T follicular helper cell (primary cell): ENCODE data around the gene SH2D3A.
"Not testable (repeated sequence)": the region's sequence is repeated elsewhere in the genome, so short reads cannot be mapped to it uniquely, and the experiment has no call there.

Source experiments
- DNase-seq: peaks from one replicate; pipeline ENCODE4 v3.0.0-alpha.2; 2020; ENCODE audit warnings: low read depth

SH2D3A gene

GRCh38 chr19:6721773-6722172, 45.5 kb downstream of the SH2D3A start:
- DNase-seq: no peak

DNA sequence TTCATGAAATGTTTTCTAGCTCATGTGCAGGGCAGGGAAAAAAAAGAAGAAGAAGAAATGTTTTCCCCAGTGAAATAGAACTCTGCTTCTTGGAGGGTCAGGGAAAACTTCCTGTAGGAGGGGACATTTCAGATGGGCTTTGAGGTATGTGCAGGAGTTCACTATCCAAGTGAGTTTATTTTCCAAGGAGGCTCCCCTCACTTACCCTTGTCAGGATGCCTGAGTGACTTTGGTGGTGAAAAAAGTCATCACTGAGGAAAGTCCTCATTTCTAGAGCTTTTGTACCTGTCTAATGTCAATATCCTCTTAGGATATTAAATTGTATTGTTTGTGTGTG, 46.1 kb downstream of the SH2D3A start:
- no peak for DNase-seq

GRCh38 chr19:6720369-6721137, 46.7 kb downstream of the SH2D3A start, which contains the start of gene C3:
Gene C3, minus strand, starts transcription at chr19:6720650. Its CDS starts 61 bp downstream, at chr19:6720589.
- DNase-seq: no peak

GRCh38 chr19:6719992-6720368, 47.3 kb downstream of the SH2D3A start:
- DNase-seq: no peak

DNA sequence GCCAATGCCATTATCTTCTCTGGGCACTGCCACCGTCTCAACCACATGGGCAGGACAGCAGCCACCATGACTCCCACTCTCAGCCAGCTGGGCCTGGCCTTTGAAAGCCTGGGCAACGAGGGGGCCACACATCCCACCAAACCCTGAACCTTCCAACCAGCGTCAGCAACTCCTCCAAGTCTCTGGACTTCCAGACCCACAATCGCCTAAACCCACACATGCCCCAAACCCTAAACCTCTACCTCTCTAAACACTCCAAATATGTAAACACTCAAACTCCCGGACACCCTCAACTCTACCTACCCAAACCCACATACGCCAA, 47.7 kb downstream of the SH2D3A start:
- DNase-seq: no peak

- no peak for DNase-seq
These were observed 48.3 kb downstream of the SH2D3A start for GRCh38 chr19:6718741-6719539.

DNA sequence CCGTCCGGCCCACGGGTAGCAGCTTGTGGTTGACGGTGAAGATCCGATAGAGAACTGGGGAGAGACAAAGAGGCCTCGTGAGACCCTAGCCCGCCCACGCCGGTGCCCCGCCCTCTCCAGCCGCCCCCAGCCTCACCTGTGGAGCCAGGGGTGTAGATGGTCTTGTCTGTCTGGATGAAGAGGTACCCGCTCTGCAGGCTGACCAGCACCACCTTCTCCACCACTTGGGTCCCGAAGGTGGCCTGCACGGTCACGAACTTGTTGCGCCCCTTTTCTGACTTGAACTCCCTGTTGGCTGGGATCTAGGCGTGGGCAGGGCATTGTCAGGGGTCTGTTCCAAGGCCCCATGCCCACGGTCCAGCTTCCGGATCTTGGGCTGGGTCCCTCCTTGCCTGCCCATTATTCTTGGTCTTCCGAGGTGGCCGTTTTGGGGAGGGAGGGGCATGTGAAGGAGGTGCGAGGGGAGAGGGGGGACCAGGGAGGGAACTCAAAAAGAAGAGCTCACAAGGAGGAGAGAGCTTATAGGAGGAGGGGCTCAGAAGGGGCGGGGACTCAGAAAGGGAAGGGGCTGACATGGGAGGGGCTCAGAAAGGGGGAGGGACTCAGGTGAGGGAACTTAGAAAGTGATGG, 49.0 kb downstream of the SH2D3A start:
- no peak for DNase-seq

- no peak for DNase-seq
These were observed 49.7 kb downstream of the SH2D3A start for GRCh38 chr19:6717441-6717971.

- DNase-seq: no peak
These were observed 50.2 kb downstream of the SH2D3A start for GRCh38 chr19:6717036-6717435.

GRCh38 chr19:6716610-6716970, 50.6 kb downstream of the SH2D3A start:
- no peak for DNase-seq

- no peak for DNase-seq
These were observed 52.3 kb downstream of the SH2D3A start for GRCh38 chr19:6714749-6715555.

DNA sequence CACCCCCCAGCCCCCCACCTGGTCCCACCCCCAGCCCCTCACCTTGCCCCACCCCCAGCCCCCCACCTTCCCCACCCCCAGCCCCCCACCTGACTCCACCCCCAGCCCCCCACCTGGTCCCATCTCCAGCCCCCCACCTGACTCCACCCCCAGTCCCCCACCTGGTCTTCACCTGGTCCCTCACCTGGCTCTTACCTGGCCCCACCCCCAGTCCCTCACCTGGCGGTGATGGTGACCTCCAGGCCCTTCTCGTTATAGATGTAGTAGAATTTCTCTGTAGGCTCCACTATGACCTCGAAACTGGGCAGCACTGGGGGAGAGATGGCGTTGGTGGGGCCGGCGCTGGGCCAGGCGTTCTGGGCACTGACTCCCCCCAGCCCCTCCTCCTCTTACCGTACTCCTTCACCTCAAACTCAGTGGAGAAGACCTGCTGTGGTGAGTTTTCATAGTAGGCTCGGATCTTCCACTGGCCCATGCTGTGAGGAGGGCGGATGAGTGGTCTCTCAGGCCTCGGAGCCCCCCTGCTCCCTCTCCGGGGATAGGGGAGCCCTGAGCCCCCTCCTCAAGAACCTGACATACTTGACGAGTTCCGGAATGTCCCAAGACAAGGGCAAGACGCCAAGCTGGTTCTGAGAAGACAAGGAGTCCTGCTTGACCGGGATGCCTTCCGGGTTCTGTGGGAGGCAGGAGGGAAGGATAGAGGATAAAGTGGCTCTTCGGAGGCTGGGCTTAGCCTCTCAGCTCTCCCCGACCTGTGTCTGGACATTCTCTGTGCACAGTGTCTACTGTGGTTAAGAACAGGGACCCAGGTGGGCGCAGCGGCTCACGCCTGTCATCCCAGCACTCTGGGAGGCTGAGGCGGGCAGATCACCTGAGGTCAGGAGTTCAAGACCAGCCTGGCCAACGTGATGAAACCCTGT, 53.2 kb downstream of the SH2D3A start:
- no peak for DNase-seq

GRCh38 chr19:6712692-6713670, 54.3 kb downstream of the SH2D3A start:
- no peak for DNase-seq

DNA sequence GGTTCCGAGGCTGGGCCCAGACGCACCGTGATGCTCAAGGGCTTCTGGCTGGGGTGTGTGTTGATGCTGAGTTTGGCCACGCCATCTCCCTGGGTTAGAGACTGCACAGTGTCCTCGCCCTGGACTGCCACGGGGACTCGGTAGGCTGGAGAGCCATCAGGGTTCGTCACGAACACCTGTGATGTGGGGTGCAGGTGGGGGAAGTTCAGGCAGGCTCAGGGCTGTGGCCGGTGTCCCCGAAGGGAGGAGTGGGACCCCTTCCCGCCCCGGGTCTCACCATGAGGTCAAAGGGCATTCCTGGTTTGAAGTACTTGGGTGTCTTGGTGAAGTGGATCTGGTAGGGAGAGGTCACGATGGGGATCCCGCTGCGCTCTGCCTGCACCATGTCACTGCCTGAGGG, 55.0 kb downstream of the SH2D3A start:
- DNase-seq: no peak

GRCh38 chr19:6711605-6712004, 55.6 kb downstream of the SH2D3A start:
- DNase-seq: no peak

- no peak for DNase-seq
These were observed 56.2 kb downstream of the SH2D3A start for GRCh38 chr19:6711078-6711361.

DNA sequence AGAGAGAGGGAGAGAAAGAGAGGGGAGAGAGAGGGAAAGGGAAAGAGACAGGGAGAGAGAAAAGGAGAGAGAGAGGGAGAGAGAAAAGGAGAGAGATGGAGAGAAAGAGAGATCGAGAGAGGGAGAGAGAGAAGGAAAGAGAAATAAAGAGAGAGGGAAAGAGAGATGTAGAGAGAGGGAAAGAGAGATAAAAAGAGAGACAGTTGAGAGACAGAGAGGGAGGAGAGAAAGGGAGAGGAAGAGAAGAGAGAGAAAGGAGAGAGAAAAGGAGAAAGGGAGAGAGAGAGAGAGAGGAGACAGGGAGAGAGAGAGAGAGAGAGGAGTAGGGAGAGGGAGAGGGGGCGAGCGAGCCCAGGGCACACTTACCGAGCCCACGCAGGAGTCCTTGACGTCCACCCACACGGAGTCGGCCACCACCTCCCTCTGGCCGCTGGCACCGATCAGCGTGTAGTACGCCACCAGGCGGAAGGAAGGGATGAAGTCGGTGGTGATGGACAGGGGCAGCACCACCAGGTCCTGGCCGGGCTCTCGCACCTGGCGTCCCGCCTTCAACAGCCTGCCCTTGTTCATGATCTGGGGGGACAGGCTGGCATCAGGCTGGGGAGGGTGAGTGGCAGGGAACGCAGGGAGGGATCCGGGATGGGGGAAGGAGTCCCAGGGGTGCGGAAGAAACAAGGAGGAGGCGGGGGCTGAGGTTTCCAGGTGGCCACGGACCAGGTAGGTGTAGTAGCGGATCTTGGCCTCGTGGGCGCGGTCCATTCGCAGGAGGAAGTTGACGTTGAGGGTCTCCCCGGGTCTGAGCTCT, 56.8 kb downstream of the SH2D3A start:
- DNase-seq: no peak

GRCh38 chr19:6709549-6709948, 57.7 kb downstream of the SH2D3A start:
- no peak for DNase-seq

DNA sequence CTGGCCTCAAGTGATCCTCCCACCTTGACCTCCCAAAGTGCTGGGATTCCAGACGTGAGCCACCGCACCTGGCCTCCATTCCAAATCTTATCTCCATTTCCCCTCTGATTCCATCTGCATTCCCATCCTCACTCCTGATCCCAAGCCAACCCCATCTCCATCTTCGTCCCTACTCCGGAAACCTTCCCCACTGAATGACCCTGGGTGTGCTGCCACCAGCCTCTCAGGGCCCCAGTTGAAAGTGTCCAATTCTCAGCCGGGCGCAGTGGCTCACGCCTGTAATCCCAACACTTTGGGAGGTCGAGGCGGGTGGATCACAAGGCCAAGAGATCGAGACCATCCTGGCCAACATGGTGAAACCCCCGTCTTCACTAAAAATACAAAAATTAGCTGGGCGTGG, 58.3 kb downstream of the SH2D3A start:
- DNase-seq: not testable (repeated sequence)
